Erythroblast (primary cell): ENCODE measurements around the gene RGS16.

Experiments
- DNase-seq, 2 experiments: peaks; one replicate each; lab custom pipeline; 2025; lab: John Stamatoyannopoulos, UW
- GATA1 ChIP-seq: IDR thresholded peaks from 2 replicates; pipeline ENCODE4 v1.6.1; 2011; ENCODE audit warnings: low read depth, mild to moderate bottlenecking, control low read depth, low read length, moderate library complexity
- POLR2A ChIP-seq: IDR thresholded peaks from 2 replicates; pipeline ENCODE4 v1.6.1; 2011; ENCODE audit warnings: mild to moderate bottlenecking, low read length

Gene RGS16

GRCh38 chr1:182608845-182609610 is 4.8 kb upstream of the RGS16 start:
- no peak for TF ChIP-seq POLR2A
- no peak for TF ChIP-seq GATA1
- no peak for DNase-seq

DNA sequence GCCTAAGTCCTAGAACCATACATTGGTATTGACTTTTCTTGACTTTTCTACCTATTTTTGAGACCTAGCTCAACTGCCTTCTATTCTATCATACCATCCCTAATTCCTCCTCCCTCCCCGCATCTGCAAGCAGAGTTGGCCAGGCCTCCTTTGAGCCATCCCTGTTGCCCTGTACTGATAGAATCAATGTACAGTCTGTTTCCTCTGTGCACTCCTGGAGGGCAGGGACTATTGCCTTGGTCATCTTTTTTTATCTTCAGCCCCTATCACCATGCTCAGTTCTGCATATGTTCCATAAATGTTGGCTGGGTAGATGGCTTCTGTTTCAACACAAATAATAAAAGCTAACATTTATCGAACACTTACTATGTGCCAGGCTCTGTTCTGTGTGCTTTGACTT is 4.0 kb upstream of the RGS16 start:
- TF ChIP-seq GATA1 (no peak), POLR2A (no peak)

DNA sequence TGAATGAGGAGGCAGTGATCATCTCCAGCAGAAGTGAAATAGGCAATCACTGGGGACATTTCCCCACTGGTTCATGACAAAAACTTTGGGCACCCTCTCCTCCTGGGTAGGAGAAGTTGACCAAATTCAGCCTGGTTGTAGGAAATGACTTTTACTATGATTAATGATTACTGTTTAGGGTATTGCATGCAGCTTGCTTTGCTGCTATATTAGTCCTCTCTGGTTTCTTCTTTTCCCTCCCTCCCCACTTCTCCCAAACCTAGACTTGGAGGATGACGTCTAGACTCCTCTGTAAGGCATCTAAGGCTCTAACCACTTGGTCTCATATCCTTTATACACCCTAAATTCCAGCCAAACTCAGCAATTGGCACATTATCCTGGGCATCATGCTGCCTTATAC is 3.4 kb upstream of the RGS16 start:
- DNase-seq = no peak
- TF ChIP-seq POLR2A (no peak), GATA1 (no peak)

More for the DNA sequence above, 4.0 kb upstream of the RGS16 start:
- DNase-seq = no peak

DNA sequence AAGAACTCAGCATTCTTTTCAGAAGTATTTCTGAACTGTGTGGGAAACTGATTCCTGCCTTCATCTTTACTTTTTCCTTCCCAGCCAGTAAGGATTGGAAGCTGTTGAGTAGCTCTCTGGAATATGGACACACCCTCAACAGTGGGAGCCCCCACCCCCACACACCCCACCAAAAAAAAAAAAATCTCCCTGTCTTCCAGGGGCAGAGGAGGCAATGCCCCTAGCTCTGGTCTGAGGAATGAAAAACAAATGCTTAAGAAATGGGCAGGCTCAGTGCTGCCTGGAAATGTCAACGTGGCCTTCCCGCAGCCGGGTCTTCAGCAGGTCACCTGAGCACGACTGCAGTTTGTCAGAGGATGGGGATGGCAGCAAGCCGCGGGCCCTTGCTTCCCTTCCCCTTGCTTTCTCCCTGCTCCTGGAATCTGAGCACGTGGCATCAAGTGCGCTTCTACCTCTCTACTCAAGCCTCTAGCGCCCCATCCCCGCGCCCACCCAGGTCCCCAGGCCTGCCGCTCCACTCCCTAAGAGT is 479 bp downstream of the RGS16 start:
- no peak for DNase-seq
- TF ChIP-seq GATA1 (no peak), POLR2A (no peak)

- peak; percentile 32 to 35 for DNase-seq
- no peak for TF ChIP-seq GATA1
- no peak for TF ChIP-seq POLR2A
Observed at GRCh38 chr1:182602935-182603645, 1.1 kb downstream of the RGS16 start.

DNA sequence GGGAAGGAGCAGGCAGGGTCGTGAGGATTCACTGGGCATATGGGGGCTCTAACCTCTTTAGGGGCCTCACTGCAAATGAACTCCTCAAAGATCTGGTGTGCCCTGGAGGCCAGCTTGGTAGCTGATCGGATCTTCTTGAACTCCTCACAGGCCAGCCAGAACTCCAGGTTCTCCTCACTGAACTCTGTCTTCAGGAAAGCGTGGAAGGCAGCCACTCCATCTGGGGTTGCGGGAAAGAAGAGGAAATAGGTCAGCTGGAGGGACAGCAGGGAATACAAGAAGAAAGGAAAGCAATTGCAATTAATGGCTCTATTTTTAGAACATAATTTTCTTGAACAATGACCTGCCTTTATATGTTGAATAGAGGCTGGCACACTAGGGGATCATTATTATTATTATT is 2.3 kb downstream of the RGS16 start:
- DNase-seq = no peak
- no peak for TF ChIP-seq POLR2A
- TF ChIP-seq GATA1 = no peak

GRCh38 chr1:182601416-182601786 is 2.8 kb downstream of the RGS16 start:
- TF ChIP-seq GATA1 (no peak), POLR2A (no peak)
- DNase-seq = peak; percentile 82 to 91

GRCh38 chr1:182600745-182601415 is 3.3 kb downstream of the RGS16 start:
- TF ChIP-seq POLR2A = no peak
- no peak for TF ChIP-seq GATA1
- DNase-seq = no peak

GRCh38 chr1:182600036-182600713 is 4.0 kb downstream of the RGS16 start:
- no peak for DNase-seq

GRCh38 chr1:182599339-182599738 is 4.8 kb downstream of the RGS16 start:
- TF ChIP-seq GATA1 (no peak), POLR2A (no peak)
- peak; percentile 20 to 37 for DNase-seq

More at GRCh38 chr1:182600036-182600713, 4.0 kb downstream of the RGS16 start:
- TF ChIP-seq GATA1 (no peak), POLR2A (no peak)

DNA sequence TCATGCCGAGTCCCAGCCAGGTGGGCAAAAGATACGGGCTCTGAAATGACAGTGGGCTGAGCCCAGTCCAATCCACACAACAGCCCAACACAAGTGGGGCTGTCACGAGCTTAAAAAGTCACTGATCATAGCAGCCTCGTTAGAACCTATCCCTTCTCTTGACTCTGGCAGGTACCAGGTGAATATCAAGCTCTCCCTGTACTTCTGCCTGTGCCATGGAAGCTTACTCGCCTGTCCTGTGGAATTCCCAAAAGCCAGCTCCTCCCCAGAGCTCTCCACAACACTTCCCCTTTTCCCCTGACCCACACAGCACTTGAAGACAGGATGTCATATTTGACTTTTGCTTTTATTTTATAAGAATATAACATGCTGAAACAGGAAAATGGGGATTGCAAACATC is 5.9 kb downstream of the RGS16 start:
- no peak for DNase-seq
- TF ChIP-seq GATA1 = no peak
- TF ChIP-seq POLR2A = no peak

DNA sequence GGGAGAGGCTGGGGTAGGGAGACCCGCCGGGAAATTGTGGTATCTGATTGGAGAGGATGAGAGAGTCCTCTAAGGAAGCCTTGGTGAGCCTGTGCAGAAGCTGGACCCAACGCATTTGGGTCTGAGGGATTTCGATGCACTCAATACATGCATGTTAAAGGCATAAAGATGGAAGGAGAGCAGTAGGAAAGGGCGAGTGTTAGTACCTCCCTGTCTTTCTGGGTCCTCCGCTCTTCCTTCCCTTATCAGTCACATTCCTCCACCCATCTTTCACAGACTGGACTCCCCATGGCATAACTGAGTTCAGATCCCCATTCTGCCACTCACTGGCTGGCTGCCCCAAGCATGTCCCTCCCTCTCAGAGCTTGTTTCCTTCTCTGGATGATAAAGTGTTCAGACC is 7.3 kb downstream of the RGS16 start:
- TF ChIP-seq GATA1 = no peak
- no peak for TF ChIP-seq POLR2A
- peak in 1 of 2 experiments; percentile 5 for DNase-seq

- peak; percentile 58 to 79 for DNase-seq
- no peak for TF ChIP-seq POLR2A
- TF ChIP-seq GATA1 = no peak
Observed at GRCh38 chr1:182595641-182596240, 8.4 kb downstream of the RGS16 start.
